Urinary bladder (tissue), 4 donors: ENCODE results near the gene NCLN. TPM values are rescaled to one million over a fixed set of nuclear protein-coding genes. Genes with fewer than 3 reads are reported as not detected.
"Not testable (repeated sequence)": the region's sequence is repeated elsewhere in the genome, so short reads cannot be mapped to it uniquely, and the experiment has no call there.

Source experiments
- DNase-seq: peaks from one replicate; pipeline ENCODE4 v3.0.0-alpha.2; 2015; ENCODE audit errors: extremely low spot score
- H3K27ac ChIP-seq: one replicate; pipeline ENCODE4 v1.5.1; 2013; ENCODE audit warnings: low read depth, mild to moderate bottlenecking, moderate library complexity
- H3K36me3 ChIP-seq: one replicate; pipeline ENCODE4 v1.6.1; 2013; ENCODE audit warnings: mild to moderate bottlenecking, moderate library complexity; ENCODE audit not compliant: insufficient read depth
- H3K4me1 ChIP-seq: one replicate; pipeline ENCODE4 v1.6.1; 2013; ENCODE audit warnings: mild to moderate bottlenecking, moderate library complexity; ENCODE audit not compliant: insufficient read depth
- H3K4me3 ChIP-seq: one replicate; pipeline ENCODE4 v1.5.1; 2013; ENCODE audit warnings: low read depth, low read length
- WGBS: extraction: QIAGEN DNeasy Blood & Tissue Kit; methylation state at CpG from one replicate; pipeline ENCODE4 v1.1.7; 2013; 5-methylcytosine and 5-hydroxymethylcytosine counted together
- polyA plus RNA-seq: library from polyadenylated mRNA; stranded (reverse); fragments of 200-250 nt; gene quantifications from one replicate; pipeline ENCODE4 v1.2.3, GENCODE V29; 2013
- total RNA-seq: library from RNA; depleted of rRNA; stranded (reverse); fragments of >200 nt; gene quantifications from one replicate; pipeline ENCODE4 v1.2.3, GENCODE V29; 2014
- donor health status: healthy with polysubstance abuse.
- donor health status: healthy.

NCLN gene
- total and polyA plus RNA-seq, 2 donors, result 10.5 to 30.5 TPM

- 73% methylated on average over 13 of the region's 13 CpGs for WGBS
- no peak overlapping the region for H3K27ac ChIP-seq
- H3K4me1 ChIP-seq, result no peaks in the 10 kb centered on the region
- no peak for DNase-seq
- no peaks in the 10 kb centered on the region for H3K36me3 ChIP-seq
- H3K4me3 ChIP-seq, result no peak overlapping the region
Observed at GRCh38 chr19:3183721-3184641, 1.7 kb upstream of the NCLN start.

GRCh38 chr19:3184847-3185460 is 776 bp upstream of the NCLN start:
- Histone ChIP-seq H3K36me3 (no peaks in the 10 kb centered on the region), H3K4me3 (peak overlapping the region; percentile 94), H3K4me1 (no peaks in the 10 kb centered on the region), H3K27ac (no peak overlapping the region)
- no peak for DNase-seq
- WGBS, result 14% methylated on average over 14 of the region's 14 CpGs

- H3K4me3 ChIP-seq, result peak overlapping the region; percentile 94
- DNase-seq, result no peak
- no peak overlapping the region for H3K27ac ChIP-seq
- H3K4me1 ChIP-seq, result no peaks in the 10 kb centered on the region
- WGBS, result under 1% methylated on average over 38 of the region's 38 CpGs
- H3K36me3 ChIP-seq, result no peaks in the 10 kb centered on the region
Observed at GRCh38 chr19:3186160-3186688, 494 bp downstream of the NCLN start.

- no peaks in the 10 kb centered on the region for H3K36me3 ChIP-seq
- no peaks in the 10 kb centered on the region for H3K4me1 ChIP-seq
- H3K4me3 ChIP-seq, result peak overlapping the region; percentile 94
- no peak overlapping the region for H3K27ac ChIP-seq
- DNase-seq, result no peak
- WGBS, result 76% methylated on average over 23 of the region's 23 CpGs
Observed at GRCh38 chr19:3186891-3187661, 1.3 kb downstream of the NCLN start.

- WGBS, result 89% methylated on average over 36 of the region's 36 CpGs
- H3K4me1 ChIP-seq, result no peaks in the 10 kb centered on the region
Observed at GRCh38 chr19:3187662-3188511, 2.2 kb downstream of the NCLN start.

GRCh38 chr19:3188627-3189596 is 3.2 kb downstream of the NCLN start:
- 94% methylated on average over 35 of the region's 35 CpGs for WGBS
- H3K4me1 ChIP-seq, result no peaks in the 10 kb centered on the region
- H3K36me3 ChIP-seq, result no peaks in the 10 kb centered on the region
- no peak overlapping the region for H3K4me3 ChIP-seq
- H3K27ac ChIP-seq, result no peak overlapping the region
- DNase-seq, result no peak

More at GRCh38 chr19:3187662-3188511, 2.2 kb downstream of the NCLN start:
- Histone ChIP-seq H3K36me3 (no peaks in the 10 kb centered on the region), H3K4me3 (no peak overlapping the region), H3K27ac (no peak overlapping the region)
- DNase-seq, result no peak

GRCh38 chr19:3189702-3190469 is 4.2 kb downstream of the NCLN start:
- Histone ChIP-seq H3K36me3 (no peaks in the 10 kb centered on the region), H3K4me1 (no peaks in the 10 kb centered on the region), H3K4me3 (no peak overlapping the region), H3K27ac (no peak overlapping the region)
- DNase-seq, result no peak
- WGBS, result 88% methylated on average over 28 of the region's 28 CpGs

GRCh38 chr19:3190470-3190770 is 4.7 kb downstream of the NCLN start:
- 93% methylated on average over 18 of the region's 18 CpGs for WGBS
- Histone ChIP-seq H3K4me3 (no peak overlapping the region), H3K36me3 (no peaks in the 10 kb centered on the region), H3K4me1 (no peaks in the 10 kb centered on the region), H3K27ac (no peak overlapping the region)
- DNase-seq, result no peak

- H3K36me3 ChIP-seq, result no peaks in the 10 kb centered on the region
- no peak for DNase-seq
- WGBS, result 92% methylated on average over 46 of the region's 46 CpGs
- H3K27ac ChIP-seq, result no peak overlapping the region
- no peaks in the 10 kb centered on the region for H3K4me1 ChIP-seq
- H3K4me3 ChIP-seq, result no peak overlapping the region
Observed at GRCh38 chr19:3190921-3191805, 5.4 kb downstream of the NCLN start.

GRCh38 chr19:3191806-3192104 is 6.0 kb downstream of the NCLN start:
- H3K36me3 ChIP-seq, DNase-seq, H3K4me1 ChIP-seq, H3K27ac ChIP-seq, H3K4me3 ChIP-seq: not testable (repeated sequence)
- 96% methylated on average over 12 of the region's 12 CpGs for WGBS

GRCh38 chr19:3192228-3192635 is 6.5 kb downstream of the NCLN start:
- H3K27ac ChIP-seq, result no peak overlapping the region
- 96% methylated on average over 32 of the region's 32 CpGs for WGBS
- H3K4me1 ChIP-seq, result no peaks in the 10 kb centered on the region
- DNase-seq, result no peak
- H3K36me3 ChIP-seq, result no peaks in the 10 kb centered on the region
- no peak overlapping the region for H3K4me3 ChIP-seq
